UCSD-AML1 (cell line): ENCODE results near the gene SPTBN1.

Experiments
- DNase-seq: peaks from one replicate; lab custom pipeline; 2025; ENCODE audit not compliant: unreplicated experiment; lab: John Stamatoyannopoulos, UW

The SPTBN1 gene

GRCh38 chr2:54432251-54433015, 23.7 kb upstream of the SPTBN1 start:
- DNase-seq = no peak

- no peak for DNase-seq
These were observed 21.9 kb upstream of the SPTBN1 start for GRCh38 chr2:54434229-54434628.

GRCh38 chr2:54434711-54435110, 21.4 kb upstream of the SPTBN1 start:
- DNase-seq = no peak

- no peak for DNase-seq
These were observed 20.6 kb upstream of the SPTBN1 start for GRCh38 chr2:54435325-54436226.

- DNase-seq = no peak
These were observed 18.5 kb upstream of the SPTBN1 start for GRCh38 chr2:54437588-54437987.

DNA sequence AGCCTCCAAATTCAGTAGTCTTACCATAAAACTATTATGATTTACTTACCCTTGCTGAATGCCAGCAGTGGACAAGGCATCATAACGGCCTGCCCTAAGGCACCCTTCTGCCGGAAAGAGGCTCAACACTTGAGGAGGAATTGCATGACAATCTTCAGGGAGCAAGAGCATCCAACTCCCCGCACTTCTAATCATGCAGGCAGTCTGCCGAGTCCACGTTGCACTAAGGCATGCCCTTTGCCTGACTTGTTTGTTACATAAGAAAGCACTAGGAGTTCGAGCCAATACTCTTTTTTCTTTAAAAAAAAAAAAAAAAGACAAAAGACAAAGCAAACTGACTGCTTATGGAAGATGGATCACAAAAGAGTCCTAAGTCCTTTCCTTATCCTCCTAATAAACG, 17.9 kb upstream of the SPTBN1 start:
- no peak for DNase-seq

- DNase-seq = no peak
These were observed 16.5 kb upstream of the SPTBN1 start for GRCh38 chr2:54439582-54439981.

DNA sequence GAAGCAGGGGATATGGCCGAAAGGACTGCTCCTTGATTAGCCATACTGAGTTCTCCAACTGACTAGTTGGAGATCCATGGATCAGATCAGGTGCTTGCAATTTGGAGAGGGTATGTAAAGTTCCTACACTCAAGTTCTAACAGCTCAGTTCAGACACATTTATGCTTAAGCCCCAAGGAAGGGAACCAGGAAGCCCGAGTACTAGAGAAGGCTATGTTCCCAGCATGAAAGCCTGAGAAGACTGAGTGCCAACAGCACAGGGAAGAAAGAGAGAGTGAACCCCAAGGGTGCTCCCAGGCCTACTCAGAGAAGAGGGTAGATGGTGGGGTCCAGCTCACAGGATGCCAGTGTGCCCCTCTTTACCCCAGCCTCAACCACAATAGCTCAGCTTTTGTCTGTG, 16.1 kb upstream of the SPTBN1 start:
- peak; percentile 27 for DNase-seq

GRCh38 chr2:54444503-54444902, 11.6 kb upstream of the SPTBN1 start:
- peak; percentile 28 for DNase-seq

GRCh38 chr2:54446122-54446521, 10.0 kb upstream of the SPTBN1 start:
- no peak for DNase-seq

- DNase-seq = no peak
These were observed 9.5 kb upstream of the SPTBN1 start for GRCh38 chr2:54446625-54447024.

GRCh38 chr2:54454548-54455130, 1.5 kb upstream of the SPTBN1 start:
- no peak for DNase-seq

DNA sequence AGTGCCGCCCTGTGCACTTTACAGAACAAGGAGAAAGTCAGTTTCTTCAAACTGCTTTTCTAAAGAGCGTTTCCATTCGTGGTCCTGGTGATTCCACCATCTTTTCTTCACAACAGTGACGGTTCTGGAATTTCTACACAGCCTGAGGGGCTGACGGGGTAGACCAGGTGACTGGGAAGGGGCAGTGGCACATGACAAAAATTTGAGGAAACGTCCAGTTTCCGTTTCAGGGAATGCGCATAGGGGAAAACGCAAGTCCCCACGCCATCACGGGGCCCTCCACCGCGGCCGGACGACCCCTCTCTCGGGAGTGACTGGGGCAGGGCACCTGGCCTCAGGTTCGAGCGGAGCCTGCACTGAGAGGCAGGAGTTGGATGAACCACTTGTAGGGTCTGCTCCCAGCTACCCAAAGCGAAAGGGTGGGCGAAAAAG, 980 bp upstream of the SPTBN1 start:
- DNase-seq = peak; percentile 51

DNA sequence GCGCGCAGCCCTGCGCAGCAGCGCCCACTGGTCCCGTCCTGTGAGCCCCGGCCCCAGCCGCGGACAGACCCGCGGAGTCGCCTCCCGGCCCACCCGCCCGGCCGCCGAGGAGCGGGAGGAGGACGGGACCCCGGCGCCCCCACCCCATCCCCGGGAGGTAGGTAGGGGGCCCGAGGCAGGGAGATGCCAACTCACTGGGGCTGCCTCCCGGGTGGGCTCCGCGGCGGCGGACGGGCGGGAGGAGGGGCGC, 160 bp downstream of the SPTBN1 start:
- peak; percentile 77 for DNase-seq

- peak; percentile 65 for DNase-seq
These were observed 640 bp downstream of the SPTBN1 start for GRCh38 chr2:54456612-54457322.

GRCh38 chr2:54457323-54458023, 1.3 kb downstream of the SPTBN1 start:
- peak; percentile 71 for DNase-seq

GRCh38 chr2:54459037-54459441, 2.9 kb downstream of the SPTBN1 start:
- DNase-seq = peak; percentile 36

DNA sequence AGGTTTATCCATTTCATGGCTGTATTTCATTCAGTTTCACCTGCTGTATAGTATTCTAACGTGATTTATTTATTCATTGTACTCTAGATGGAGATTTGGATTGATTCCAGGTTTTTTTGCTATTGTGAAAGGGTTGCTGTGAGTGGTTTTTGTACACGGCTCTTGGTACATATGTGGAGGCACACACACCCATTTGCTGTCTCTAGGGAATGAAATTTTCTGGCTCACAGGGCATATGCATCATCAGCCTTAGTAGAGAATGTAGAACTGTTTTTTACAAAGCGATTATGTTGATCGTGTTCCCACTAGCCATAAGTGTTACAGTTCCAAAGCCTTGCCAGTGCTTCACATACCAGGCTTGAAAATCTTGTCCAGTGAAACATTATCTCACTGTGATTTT, 5.1 kb downstream of the SPTBN1 start:
- no peak for DNase-seq

- DNase-seq = no peak
These were observed 8.2 kb downstream of the SPTBN1 start for GRCh38 chr2:54464341-54464740.

DNA sequence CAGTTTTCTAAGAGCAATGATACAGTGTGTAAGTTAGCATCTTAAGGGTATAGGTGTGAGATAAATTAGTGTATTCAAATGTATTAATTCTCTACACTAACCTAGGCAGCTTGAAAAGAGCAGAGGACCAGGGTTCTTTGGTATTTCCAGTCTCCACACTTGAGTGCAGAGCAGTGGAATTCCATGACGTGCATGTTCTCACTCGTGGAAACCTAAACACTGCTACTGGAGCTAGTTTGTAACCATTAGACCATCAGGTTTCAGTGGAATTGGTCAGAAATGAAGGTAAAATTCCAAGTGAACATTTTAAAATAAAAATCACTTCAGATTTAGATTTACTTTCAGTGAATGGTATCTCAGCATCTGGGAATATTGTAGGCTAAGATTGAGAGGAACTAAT, 9.0 kb downstream of the SPTBN1 start:
- DNase-seq = no peak

DNA sequence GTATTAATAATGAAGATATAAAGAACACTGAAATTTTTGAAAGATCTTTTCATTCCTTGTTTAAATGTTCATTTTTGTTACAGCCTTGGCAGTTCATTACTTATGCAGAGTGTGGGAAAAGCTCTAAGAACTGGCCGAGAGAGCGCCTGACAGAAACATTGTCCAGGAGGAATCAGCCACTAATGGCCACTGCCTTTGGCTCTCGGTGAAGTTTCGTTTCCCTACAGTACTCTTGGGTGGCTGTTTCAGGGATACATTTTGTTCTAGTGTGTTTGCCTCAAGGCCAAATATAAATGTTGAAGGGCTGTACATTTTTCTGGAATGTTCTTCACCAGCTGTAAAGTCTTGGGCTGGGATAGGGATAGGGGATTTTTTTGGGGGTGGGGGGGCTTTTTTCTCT, 10.7 kb downstream of the SPTBN1 start:
- no peak for DNase-seq
